GM19099 (cell line): ENCODE results near the gene PSTPIP2.

Experiments
- POLR2A ChIP-seq: IDR thresholded peaks from 3 replicates; pipeline ENCODE4 v1.6.1; 2011; ENCODE audit warnings: low read depth; ENCODE audit not compliant: insufficient read length; ENCODE audit errors: extremely low read depth

The PSTPIP2 gene

GRCh38 chr18:46073474-46074331 lies 1.6 kb upstream of the PSTPIP2 start:
- TF ChIP-seq POLR2A = no peak

- TF ChIP-seq POLR2A = no peak
These were observed 899 bp upstream of the PSTPIP2 start for GRCh38 chr18:46072959-46073358.

- no peak for TF ChIP-seq POLR2A
These were observed 362 bp upstream of the PSTPIP2 start for GRCh38 chr18:46072376-46072867.

- no peak for TF ChIP-seq POLR2A
These were observed 1.0 kb downstream of the PSTPIP2 start for GRCh38 chr18:46070815-46071652.

GRCh38 chr18:46070232-46070631 lies 1.8 kb downstream of the PSTPIP2 start:
- no peak for TF ChIP-seq POLR2A

GRCh38 chr18:46069524-46069923 lies 2.5 kb downstream of the PSTPIP2 start:
- TF ChIP-seq POLR2A = no peak

- no peak for TF ChIP-seq POLR2A
These were observed 3.3 kb downstream of the PSTPIP2 start for GRCh38 chr18:46068763-46069162.

- TF ChIP-seq POLR2A = no peak
These were observed 4.5 kb downstream of the PSTPIP2 start for GRCh38 chr18:46067438-46068007.

GRCh38 chr18:46062781-46063180 lies 9.3 kb downstream of the PSTPIP2 start:
- no peak for TF ChIP-seq POLR2A

- TF ChIP-seq POLR2A = no peak
These were observed 10.3 kb downstream of the PSTPIP2 start for GRCh38 chr18:46061796-46062195.

- no peak for TF ChIP-seq POLR2A
These were observed 10.7 kb downstream of the PSTPIP2 start for GRCh38 chr18:46061387-46061786.

- TF ChIP-seq POLR2A = no peak
These were observed 11.7 kb downstream of the PSTPIP2 start for GRCh38 chr18:46060359-46060841.

GRCh38 chr18:46055838-46056230 lies 16.2 kb downstream of the PSTPIP2 start:
- TF ChIP-seq POLR2A = no peak

- TF ChIP-seq POLR2A = no peak
These were observed 16.9 kb downstream of the PSTPIP2 start for GRCh38 chr18:46054956-46055837.
